GM12872 (cell line): ENCODE results near the gene UBE2H.

Experiments
- TF ChIP-seq, protein P1 (sequence below): IDR thresholded peaks from 3 replicates; pipeline ENCODE4 v1.5.1; 2011; ENCODE audit warnings: low read depth, mild to moderate bottlenecking, low read length, moderate library complexity; ENCODE audit not compliant: insufficient read depth

UBE2H gene

GRCh38 chr7:129918922-129919321, 33.8 kb downstream of the UBE2H start:
- TF ChIP-seq, protein P1, sequence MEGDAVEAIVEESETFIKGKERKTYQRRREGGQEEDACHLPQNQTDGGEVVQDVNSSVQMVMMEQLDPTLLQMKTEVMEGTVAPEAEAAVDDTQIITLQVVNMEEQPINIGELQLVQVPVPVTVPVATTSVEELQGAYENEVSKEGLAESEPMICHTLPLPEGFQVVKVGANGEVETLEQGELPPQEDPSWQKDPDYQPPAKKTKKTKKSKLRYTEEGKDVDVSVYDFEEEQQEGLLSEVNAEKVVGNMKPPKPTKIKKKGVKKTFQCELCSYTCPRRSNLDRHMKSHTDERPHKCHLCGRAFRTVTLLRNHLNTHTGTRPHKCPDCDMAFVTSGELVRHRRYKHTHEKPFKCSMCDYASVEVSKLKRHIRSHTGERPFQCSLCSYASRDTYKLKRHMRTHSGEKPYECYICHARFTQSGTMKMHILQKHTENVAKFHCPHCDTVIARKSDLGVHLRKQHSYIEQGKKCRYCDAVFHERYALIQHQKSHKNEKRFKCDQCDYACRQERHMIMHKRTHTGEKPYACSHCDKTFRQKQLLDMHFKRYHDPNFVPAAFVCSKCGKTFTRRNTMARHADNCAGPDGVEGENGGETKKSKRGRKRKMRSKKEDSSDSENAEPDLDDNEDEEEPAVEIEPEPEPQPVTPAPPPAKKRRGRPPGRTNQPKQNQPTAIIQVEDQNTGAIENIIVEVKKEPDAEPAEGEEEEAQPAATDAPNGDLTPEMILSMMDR = no peak

DNA sequence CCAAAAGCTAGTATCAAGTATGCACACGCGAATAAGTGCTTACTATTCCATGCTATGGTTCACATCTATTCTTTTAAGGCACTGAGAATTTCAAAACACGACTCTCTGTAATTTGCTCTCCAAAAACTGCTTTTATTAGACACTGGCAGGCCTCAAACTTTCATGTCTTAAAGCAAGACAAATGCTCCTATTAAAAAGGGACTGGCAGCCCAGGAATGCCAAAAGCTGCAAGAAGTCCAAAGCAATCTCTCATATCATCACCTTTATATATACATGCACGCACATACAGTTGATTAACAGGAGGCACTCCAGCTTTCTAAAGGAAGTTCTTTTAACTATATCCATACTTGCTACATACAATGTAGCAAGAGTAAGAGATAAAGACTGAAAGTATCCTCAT, 34.8 kb downstream of the UBE2H start:
- TF ChIP-seq, protein P1 = no peak

DNA sequence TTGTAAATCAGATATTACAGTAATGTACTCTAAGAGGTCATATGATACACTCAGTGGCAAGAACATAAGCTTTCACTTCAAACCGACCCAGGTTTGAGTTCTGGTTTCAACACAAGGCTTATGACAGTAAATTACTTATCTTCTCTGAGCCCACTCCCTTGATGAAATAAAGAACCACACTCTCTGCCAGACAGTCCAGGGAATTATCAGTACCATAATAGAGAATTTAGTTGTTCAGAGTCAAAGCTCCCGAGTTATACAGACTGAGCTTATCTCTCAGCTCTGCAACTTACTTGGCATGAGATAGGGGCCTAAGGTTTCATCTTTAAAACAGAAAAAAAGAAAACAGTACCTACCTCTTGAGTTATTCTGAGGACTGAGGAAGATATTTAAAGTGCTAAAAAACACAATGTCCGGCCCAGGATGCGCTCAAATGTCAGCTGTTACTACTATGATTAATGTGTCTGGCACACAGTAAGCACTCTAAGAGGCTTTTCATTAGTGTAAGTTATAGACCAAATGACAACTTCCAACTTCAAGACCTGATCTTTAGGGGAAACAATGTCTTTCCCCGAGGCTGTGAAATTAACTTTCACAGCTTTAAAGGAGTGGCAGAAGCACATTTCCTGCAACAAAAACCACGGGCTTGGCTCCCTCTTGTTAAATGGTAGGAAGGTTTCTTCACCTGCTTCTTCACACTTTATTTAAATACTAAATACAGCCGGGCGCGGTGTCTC, 38.1 kb downstream of the UBE2H start:
- TF ChIP-seq, protein P1 = no peak

DNA sequence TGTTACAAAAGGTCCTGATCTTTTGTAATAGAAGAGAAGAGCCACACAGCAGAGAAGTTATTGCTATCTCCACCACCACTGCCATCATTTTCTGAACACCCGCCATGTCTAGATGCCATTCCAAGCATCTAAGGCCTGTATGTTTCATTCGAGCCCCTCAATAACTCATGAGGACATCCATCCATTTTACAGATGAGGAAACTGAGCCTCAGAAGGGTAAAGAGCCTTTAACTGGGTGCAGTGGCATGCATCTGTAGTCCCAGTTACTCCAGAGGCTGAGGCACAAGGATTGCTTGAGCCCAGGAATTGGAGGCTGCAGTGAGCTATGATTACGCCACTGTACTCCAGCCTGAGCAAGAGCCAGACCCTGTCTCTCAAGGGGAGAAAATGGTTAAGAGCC, 39.3 kb downstream of the UBE2H start:
- TF ChIP-seq, protein P1 = no peak

DNA sequence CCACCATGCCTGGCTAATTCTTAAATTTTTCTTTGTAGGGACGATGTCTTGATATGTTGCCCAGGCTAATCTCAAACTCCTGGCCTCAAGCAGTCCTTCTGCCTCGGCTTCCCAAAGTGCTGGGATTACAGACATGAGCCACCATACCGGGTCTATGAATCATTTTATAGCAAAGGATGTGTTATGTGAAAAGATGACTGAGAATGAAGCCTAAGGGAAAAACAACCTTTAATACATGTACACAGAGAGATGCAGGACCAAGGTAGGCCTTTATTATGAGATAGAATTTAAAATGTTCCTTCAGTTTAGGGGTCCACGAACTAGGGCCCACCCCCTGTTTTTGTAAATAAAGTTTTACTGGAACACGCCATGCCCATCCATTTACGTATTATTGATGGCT, 41.0 kb downstream of the UBE2H start:
- TF ChIP-seq, protein P1 = no peak

DNA sequence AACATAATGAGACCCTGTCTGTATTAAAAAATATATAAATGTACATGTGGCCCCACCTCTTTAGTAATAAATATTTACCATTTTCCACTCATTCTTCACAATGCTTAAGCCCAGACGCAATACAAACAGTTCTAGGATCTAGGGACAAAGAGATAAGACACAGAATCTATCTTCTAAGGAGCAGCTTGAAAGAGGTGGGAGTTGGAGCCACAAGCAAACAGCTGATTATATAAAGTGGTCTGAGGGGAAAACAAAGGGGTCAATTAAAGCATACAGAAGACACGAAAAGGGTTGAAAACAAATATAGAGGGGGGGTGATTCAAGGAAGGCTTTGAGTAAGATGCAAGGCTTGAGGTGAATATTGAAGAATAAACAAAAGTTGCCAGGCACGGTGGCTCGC, 43.1 kb downstream of the UBE2H start:
- TF ChIP-seq, protein P1 = no peak

GRCh38 chr7:129908181-129908580, 44.6 kb downstream of the UBE2H start:
- TF ChIP-seq, protein P1 = no peak
